Endothelial cell of hepatic sinusoid (primary cell): Measurements from ENCODE around the gene TMEM109.

Experiments
- in situ Hi-C: cut with HindIII; loops from 2 replicates; pipeline ENCODE4 v1.10.0; 2017; ENCODE audit warnings: low sequenced_read_pairs

Gene TMEM109

DNA sequence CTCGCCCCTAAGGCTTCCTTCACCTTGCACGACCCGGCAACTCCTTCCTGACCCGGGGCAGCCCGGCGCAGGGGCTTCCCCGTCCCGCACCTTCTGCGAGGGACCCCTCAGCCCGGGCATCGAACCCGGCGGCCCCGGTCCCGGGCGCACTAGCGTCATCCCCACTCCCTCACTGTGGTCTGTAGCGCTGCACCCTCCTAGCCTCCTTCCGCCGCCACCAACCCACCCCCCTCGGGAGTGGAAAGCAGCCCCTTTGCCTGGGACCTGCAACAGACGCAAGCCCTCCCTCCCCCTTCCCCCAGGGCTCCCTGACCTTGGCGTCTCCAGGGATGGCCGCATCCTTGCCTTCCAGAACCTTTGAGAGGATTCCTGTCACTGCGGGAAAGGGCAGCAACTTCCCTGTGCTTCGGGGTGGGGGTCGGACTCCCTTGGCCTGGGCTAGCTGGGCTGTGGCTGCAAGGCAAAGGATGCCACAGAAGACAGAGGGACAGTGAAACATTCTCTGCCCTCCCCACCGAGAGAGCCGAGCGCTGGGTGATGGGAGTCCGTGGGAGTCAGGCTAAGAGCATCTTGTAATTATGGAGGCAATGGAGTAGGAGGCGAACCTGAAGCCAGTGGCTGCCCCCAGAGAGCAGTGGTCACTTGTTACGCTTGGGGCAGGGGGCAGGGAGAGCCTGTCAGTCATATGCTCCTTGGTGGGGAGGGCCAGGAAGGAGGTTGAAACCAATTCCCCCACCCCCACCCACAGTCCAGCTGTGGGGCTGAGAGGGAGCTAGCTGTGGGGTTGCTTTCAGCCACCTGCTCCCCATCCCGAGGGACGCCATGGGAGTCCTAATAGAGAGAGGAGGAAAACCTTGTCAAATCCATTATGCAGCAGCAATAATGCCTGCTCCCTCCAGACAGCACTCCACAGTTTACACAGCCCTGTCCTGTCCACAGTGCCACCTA, 11.2 kb downstream of the TMEM109 start:
- in situ Hi-C loops = no loop called here

DNA sequence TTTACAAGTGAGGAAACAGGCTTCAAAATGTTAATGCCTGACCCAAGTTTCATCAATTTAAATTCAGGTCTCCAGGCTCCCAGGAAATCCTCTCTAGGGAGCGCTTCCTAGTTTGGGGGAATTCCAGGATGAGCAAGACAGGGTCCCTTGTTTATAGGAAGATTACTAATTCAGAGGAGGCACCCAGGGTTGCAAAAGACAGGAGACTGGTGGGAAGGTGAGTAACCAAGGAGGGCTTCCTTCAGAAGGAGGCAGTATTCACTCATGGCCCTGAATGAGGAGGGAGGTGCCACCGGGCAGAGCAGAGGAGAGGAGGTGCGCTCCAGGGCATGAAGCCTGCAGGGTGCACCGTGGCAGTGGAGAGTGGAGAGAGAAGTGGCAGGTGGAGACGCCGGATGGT, 11.9 kb downstream of the TMEM109 start:
- in situ Hi-C loops = no loop called here

DNA sequence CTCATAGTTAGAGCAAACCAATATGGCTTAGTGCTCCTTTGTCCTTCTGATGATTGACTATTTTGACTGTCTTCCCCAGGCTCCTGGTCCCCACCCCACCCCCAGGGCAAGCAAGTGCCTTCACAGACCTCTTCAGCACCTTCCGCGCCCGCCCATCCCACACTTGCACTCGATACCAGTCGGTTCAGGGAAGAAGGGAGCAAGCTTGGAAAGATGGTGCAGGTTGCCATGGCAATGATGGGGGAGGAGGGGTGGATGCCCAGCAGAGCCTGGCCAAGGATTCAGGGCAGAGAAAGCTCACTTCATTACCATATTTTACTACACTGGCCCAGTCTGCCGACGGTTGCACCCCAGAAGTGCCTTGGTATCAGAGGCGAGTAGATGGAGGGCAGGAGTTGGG, 12.5 kb downstream of the TMEM109 start:
- in situ Hi-C loops = no loop called here

DNA sequence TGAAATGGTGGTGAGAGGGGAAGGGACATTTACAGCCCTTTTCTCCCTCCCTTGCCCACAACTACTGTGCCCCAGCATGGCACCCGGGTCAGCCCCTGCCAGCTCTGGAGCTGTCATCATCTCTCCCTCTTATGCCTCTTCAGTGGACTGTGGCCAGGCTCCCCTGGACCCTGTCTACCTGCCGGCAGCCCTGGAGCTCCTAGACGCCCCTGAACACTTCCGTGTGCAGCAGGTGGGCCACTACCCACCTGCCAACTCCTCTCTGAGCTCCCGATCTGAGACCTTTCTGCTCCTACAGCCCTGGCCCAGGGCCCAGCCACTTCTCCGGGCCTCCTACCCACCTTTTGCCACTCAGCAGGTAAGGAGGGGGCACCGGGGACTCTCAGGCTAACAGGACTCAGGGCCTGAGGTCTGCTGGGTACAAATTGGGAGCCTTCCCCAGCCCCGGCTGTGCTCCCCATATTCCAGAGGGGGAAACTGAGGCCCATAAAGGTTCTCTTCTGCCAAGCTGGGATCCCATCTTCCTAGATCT, 13.2 kb downstream of the TMEM109 start:
- in situ Hi-C loops = no loop called here

DNA sequence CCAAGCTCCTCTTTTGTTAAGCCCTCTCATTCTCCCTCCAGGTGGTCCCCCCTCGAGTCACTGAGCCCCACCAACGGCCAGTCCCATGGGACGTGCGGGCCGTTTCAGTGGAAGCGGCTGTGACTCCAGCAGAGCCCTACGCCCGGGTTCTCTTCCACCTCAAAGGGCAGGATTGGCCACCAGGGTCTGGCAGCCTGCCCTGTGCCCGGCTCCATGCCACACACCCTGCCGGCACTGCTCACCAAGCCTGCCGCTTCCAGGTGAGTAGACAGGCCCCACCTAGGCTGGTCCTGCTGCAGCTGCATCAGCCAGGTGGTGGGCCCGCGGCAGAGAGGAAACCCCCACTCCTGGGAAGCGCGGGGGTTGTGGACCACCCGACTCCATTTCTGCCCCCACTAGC, 13.6 kb downstream of the TMEM109 start:
- in situ Hi-C loops = no loop called here

DNA sequence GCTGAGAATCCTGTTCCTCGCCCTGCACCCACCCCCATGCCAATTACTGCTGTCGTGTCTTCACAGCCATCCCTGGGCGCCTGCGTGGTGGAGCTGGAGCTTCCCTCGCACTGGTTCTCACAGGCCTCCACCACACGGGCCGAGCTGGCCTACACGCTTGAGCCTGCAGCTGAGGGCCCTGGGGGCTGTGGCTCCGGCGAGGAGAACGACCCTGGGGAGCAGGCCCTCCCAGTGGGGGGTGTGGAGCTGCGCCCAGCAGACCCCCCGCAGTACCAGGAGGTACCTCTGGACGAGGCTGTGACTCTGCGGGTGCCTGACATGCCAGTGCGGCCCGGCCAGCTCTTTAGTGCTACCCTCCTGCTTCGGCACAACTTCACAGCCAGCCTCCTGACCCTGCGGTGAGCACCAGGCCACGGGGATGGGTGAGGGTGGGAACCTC, 14.6 kb downstream of the TMEM109 start:
- in situ Hi-C loops = no loop called here

DNA sequence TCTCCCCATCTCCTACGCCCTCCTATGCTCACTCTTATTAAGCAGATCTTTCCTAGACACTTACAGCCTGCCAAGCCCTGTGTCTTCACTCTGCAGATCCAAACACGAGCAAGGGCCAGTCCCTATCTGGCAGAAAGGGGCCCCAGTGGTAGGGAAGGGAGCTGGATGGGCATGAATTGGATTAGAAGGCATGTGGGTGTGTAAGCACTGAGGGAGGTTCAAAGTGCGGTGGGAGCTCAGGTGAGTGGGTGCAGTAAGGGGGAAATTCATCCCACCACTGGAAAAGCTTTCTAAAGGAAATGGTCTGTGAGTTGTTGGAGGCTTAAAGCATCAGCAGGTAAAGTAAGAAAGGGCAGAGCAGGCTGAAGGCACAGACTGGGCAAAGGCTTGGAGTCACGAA, 15.8 kb downstream of the TMEM109 start:
- in situ Hi-C loops = loop anchor here (5.0 kb wide), 1 partner anchor 98 kb away; no protein-coding TSS in a partner anchor

DNA sequence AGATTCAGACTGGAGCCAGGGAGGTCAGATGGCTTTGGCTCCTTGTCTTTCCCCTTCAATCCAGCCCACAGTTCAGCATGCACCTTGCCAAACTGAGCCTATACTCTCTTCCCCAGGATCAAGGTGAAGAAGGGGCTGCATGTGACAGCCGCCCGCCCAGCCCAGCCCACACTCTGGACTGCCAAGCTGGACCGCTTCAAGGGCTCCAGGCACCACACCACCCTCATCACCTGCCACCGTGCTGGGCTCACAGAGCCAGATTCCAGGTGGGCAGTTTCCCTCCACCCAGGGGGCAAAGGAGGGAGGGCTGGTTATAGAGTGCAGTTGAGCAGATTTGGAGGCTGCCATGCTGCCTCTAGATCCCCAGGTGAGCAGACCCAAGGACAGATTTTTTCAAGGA, 16.4 kb downstream of the TMEM109 start:
- in situ Hi-C loops = loop anchor here (5.0 kb wide), 1 partner anchor 97 kb away; no protein-coding TSS in a partner anchor

DNA sequence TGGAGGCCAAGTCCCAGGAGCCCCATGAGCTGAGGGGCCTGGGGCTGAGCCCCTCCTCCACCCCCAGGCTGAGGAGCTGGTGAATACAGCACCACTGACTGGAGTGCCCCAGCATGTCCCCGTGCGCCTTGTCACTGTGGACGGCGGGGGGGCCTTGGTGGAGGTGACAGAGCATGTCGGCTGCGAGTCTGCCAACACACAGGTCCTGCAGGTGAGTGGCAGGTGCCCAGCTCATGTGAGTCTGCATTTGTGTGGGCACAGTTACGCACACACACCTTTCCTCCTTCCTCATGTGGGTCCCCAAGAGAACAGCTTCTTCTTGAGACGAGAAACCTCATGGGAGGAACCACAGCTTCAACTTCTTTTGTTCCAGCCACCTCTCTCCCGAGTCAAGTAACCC, 18.0 kb downstream of the TMEM109 start:
- in situ Hi-C loops = loop anchor here (5.0 kb wide), 1 partner anchor 95 kb away; no protein-coding TSS in a partner anchor

DNA sequence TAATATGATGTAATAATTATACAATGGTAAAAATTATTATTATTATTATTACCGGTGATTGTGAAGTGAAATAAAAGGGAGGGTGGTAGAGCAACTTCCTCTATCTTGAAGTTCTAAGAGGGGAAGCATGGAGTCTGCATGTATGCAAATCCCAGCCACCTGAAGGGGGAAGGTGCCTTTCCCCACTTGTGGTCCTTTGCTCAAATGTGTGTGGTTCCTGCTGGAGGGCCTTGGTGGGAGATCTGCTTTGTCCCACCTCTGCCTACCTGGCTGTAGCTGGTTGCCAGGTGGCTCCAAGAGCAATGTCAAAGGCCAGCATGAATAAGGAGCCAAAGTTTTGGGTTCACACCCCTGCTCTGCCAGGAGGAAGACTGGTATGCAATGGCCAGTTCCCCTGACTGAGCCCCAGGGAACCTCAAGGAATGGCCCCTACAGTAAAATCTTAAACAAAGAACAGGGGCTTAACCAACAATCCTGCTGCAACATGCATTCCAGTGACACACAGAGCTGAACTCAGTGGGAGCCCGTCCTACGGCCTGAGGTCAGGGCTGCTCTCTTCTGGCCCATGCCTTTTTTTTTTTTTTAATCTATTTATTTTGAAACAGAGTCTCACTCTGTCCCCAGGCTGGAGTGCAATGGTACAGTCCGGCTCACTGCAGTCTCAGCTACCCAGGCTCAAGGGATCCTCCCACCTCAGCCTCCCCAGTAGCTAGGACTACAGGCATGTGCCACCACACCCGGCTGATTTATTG, 18.8 kb downstream of the TMEM109 start:
- in situ Hi-C loops = loop anchor here (5.0 kb wide), 1 partner anchor 95 kb away; no protein-coding TSS in a partner anchor

DNA sequence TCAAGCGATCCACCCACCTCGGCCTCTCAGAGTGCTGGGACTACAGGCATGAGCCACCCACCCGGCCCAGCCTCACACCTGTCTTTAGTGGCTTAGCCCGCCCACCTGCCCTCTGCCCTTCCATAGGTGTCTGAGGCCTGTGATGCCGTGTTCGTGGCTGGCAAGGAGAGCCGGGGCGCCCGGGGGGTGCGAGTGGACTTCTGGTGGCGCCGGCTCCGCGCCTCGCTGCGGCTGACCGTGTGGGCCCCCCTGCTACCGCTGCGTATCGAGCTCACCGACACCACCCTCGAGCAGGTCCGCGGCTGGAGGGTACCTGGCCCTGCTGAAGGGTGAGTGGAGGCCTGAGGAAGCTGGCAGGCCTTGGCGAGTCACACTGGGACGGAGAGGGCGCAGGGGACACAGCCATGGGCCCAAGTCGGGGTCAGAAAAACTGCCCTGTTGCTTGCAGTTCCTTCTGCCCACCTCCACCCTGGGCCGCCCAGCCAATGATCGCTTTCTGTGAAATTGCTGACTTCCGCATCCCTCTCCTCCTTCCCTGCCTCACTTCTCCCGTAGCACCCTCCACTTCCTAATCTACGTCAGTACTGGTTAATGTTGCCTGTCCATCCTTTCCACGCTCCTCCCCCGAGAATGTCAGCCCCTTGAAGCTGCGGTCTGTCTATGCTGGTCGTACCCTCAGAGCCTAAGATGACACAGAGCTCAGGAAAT, 19.6 kb downstream of the TMEM109 start:
- in situ Hi-C loops = loop anchor here (5.0 kb wide), 1 partner anchor 94 kb away; no protein-coding TSS in a partner anchor

DNA sequence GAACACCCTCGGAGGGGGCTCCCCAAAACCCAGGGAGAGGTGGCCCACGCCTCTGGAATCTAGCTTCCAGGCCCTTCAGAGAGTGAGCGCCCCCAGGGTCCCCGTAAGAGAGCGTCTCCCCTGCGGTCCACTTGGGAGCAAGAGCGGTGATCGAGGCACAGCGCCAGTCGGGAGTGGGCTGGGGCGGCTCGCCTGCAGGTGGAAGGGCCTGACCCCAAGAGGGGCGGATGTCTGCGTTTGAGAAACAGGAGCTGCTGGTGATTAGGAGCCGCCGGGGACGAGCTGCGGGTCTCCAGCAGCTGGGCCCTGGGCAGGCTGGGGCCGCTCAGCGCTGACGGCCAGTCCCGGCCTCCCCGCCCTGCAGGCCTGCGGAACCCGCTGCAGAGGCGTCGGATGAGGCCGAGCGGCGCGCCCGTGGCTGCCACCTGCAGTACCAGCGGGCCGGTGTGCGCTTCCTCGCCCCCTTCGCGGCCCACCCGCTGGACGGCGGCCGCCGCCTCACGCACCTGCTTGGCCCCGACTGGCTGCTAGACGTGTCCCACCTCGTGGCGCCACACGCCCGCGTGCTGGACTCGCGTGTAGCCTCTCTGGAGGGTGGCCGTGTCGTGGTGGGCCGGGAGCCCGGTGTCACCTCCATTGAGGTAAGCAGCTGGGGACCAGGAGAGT, 20.3 kb downstream of the TMEM109 start:
- in situ Hi-C loops = loop anchor here (5.0 kb wide), 1 partner anchor 93 kb away; no protein-coding TSS in a partner anchor

DNA sequence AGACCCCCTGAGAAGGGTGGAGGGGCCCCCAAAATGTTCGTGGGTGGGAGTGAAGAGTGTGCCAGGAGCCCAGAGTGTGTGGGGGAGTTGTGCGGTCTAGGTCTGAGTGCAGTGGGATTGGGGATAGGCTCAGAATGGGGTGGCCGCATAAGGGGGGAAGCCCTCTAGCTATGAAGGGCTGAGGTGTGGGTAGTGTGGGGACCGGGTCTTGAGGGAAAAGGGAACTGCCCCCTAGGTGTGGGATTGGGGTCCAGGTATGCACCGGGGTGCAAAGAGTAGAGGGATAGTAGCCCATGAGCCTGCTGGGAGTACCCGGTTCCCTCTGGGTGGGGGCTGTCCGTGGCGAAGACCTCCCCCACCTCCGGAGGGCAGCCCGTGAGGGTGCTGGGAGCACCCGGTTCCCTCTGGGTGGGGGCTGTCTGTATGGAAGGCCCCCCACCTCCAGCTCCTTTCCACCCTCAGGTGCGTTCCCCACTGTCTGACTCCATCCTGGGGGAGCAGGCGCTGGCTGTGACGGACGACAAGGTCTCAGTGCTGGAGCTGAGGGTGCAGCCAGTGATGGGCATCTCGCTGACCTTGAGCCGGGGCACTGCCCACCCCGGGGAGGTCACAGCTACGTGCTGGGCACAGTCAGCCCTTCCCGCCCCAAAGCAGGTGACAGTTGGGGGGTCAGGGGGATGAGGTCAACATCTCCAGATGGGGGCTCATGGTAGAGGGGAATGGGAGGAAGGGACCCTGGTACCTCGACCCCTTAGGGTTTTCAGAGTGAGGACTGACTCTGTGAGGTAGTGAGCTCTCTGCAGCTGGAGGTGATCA, 21.0 kb downstream of the TMEM109 start:
- in situ Hi-C loops = loop anchor here (5.0 kb wide), 1 partner anchor 92 kb away; no protein-coding TSS in a partner anchor

DNA sequence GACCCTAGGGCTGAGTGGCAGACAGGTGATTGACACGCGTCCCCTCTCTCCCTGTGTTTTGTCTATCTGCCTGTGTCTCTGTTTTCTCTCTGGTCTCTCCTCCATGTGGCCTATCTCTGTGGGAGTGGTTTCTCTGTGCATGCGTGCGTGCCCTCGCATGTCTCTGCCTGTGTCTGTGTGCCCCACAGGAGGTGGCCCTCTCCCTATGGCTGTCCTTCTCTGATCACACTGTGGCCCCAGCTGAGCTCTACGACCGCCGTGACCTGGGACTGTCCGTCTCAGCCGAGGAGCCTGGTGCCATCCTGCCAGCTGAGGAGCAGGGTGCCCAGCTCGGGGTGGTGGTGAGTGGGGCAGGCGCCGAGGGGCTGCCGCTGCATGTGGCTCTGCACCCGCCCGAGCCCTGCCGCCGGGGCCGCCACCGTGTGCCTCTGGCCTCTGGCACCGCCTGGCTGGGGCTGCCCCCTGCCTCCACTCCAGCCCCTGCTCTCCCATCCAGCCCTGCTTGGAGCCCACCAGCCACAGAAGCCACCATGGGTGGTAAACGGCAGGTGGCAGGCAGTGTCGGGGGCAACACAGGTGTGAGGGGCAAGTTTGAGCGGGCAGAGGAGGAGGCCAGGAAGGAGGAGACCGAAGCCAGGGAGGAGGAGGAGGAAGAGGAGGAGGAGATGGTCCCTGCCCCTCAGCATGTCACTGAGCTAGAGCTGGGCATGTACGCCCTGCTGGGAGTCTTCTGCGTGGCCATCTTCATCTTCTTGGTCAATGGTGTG, 21.9 kb downstream of the TMEM109 start:
- in situ Hi-C loops = no loop called here

DNA sequence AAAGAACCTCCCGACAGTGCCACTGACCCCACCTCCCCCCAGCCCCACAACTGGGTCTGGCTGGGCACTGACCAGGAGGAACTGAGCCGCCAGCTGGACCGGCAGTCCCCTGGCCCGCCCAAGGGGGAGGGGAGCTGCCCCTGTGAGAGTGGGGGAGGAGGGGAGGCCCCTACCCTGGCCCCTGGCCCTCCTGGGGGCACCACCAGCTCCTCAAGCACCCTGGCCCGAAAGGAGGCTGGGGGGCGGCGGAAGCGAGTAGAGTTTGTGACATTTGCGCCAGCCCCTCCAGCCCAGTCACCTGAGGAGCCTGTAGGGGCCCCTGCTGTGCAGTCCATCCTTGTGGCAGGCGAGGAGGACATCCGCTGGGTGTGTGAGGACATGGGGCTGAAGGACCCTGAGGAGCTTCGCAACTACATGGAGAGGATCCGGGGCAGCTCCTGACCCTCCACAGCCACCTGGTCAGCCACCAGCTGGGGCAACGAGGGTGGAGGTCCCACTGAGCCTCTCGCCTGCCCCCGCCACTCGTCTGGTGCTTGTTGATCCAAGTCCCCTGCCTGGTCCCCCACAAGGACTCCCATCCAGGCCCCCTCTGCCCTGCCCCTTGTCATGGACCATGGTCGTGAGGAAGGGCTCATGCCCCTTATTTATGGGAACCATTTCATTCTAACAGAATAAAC, 22.6 kb downstream of the TMEM109 start:
- in situ Hi-C loops = no loop called here

DNA sequence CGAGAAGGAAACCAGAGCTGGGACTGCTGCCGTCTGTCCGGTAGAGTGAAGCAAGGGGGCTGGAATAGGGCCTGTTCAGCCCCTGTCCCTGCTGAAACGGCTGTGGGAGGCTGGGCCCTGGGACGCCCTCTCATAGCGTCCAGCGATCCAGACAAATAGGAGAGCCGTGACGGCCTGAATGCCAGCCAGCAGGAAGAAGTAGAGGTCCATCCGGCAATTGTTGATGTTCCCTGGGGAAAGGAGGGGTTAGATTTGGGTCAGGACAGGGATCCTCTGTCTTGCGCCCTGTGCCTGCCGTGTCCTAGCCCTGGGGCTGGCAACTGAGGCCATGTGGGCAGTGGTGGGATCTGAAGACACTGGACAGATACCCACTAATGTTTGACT, 23.2 kb downstream of the TMEM109 start:
- in situ Hi-C loops = no loop called here

DNA sequence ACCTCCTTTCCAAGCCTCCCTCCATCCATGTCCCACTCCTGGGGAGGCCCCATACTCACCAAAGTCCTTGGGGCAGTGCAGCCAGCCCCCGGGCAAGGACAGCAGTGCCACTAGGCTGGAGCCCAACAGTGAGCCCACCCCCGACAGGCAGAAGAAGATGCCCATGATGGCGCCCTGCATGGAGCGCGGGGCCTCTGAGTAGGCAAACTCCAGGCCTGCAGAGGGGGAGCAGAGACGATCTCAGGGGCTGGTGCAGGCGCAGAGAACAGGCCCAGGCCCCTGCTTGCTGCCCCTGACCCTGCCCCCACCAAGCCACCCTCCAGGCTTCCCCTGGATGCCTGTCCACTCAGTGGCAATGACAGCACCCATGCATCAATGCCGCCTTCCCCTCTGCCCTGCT, 23.9 kb downstream of the TMEM109 start:
- in situ Hi-C loops = no loop called here

DNA sequence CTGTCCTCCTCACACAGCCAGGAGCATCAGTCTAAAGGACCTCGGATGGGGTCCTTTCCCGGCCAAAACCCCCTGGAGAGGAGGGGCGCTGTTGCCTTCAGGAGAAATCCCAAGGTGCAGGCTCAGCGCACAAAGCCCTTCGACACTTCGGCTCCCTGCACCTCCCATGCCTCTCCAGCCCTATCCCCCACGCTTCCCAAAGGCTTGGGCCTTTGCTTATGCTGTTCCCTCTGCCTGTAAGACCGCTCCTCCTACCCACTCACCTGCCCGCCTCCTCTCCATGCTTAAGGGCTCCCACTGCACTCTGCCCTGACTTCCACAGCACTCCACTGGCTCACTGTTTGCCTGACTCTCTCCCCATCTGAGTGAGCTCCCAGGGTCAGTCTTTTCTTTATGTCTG, 24.5 kb downstream of the TMEM109 start:
- in situ Hi-C loops = no loop called here
